AG10803 (cell line): Measurements from ENCODE around the gene BDKRB2.

ENCODE experiments used
- DNase-seq: peaks from one replicate; pipeline ENCODE4 v3.0.0; 2010; ENCODE audit warnings: low read depth
- H3K4me3 ChIP-seq: 2 replicates; pipeline ENCODE4 v1.5.1; 2011; ENCODE audit warnings: mild to moderate bottlenecking, low read length, control low read depth
- TF ChIP-seq, protein P1 (sequence below): conservative IDR thresholded peaks from 2 replicates; pipeline ENCODE4 v1.5.1; 2011; ENCODE audit warnings: mild to moderate bottlenecking, low read length, control low read depth, inconsistent platforms

Gene BDKRB2

DNA sequence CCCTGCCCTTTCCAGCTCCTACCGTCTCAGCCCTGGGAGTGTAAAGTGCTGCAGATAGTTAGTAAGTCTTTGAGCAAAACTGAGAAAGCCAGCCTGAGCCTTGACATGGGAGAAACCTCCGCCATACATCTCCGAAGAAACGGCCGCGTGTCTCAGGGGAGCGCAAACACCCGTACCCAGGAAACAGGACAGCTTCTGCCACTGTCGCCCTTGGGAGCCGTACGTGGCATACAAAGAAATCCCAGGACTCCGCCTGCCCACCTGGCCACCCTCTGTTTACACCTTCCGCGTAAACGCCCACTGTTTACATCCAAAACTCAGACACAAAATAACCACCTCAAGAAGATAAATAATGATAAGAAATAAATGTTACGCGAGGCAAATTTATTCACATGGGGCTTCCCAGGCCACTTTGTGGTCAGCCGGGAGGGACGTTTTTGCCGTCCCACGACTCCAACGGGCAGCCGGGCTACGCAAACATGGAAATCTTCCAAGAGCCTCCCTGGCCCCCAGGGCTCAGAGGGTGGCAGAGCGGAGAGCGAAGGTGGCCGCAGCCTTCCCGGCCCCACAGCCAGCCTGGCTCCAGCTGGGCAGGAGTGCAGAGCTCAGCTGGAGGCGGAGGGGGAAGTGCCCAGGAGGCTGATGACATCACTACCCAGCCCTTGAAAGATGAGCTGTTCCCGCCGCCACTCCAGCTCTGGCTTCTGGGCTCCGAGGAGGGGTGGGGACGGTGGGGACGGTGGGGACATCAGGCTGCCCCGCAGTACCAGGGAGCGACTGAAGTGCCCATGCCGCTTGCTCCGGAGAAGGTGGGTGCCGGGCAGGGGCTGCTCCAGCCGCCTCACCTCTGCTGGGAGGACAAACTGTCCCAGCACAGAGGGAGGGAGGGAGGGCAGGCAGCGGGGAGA is at the start of gene BDKRB2:
Gene BDKRB2, plus strand, starts transcription at position 689 of the 908 bp plus-strand sequence. CDS start 32,269 bp downstream, outside the sequence.
- DNase-seq: peak; percentile 78
- peak within 1 kb of the TSS; percentile 73 for H3K4me3 ChIP-seq
- TF ChIP-seq, protein P1, sequence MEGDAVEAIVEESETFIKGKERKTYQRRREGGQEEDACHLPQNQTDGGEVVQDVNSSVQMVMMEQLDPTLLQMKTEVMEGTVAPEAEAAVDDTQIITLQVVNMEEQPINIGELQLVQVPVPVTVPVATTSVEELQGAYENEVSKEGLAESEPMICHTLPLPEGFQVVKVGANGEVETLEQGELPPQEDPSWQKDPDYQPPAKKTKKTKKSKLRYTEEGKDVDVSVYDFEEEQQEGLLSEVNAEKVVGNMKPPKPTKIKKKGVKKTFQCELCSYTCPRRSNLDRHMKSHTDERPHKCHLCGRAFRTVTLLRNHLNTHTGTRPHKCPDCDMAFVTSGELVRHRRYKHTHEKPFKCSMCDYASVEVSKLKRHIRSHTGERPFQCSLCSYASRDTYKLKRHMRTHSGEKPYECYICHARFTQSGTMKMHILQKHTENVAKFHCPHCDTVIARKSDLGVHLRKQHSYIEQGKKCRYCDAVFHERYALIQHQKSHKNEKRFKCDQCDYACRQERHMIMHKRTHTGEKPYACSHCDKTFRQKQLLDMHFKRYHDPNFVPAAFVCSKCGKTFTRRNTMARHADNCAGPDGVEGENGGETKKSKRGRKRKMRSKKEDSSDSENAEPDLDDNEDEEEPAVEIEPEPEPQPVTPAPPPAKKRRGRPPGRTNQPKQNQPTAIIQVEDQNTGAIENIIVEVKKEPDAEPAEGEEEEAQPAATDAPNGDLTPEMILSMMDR: no peak

DNA sequence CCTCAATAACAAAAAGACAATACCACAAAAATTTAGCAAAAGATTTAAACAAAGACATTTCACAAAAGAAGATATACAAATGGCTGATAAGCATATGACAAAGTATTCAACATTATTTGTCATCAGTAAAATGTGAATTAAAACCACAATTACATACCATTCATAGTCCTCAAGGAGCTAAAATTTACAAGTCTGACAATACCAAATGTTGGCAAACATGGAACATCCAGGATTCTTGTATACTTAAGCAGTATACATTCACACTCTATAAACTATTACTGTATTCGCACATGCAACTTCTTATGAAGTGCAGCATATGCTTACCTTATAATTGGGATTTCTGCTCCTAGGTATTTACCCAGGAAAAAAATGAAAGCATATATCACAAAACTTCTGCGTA is 49.7 kb upstream of the BDKRB2 start:
- no peak overlapping the region for H3K4me3 ChIP-seq
- TF ChIP-seq, protein P1: no peak

DNA sequence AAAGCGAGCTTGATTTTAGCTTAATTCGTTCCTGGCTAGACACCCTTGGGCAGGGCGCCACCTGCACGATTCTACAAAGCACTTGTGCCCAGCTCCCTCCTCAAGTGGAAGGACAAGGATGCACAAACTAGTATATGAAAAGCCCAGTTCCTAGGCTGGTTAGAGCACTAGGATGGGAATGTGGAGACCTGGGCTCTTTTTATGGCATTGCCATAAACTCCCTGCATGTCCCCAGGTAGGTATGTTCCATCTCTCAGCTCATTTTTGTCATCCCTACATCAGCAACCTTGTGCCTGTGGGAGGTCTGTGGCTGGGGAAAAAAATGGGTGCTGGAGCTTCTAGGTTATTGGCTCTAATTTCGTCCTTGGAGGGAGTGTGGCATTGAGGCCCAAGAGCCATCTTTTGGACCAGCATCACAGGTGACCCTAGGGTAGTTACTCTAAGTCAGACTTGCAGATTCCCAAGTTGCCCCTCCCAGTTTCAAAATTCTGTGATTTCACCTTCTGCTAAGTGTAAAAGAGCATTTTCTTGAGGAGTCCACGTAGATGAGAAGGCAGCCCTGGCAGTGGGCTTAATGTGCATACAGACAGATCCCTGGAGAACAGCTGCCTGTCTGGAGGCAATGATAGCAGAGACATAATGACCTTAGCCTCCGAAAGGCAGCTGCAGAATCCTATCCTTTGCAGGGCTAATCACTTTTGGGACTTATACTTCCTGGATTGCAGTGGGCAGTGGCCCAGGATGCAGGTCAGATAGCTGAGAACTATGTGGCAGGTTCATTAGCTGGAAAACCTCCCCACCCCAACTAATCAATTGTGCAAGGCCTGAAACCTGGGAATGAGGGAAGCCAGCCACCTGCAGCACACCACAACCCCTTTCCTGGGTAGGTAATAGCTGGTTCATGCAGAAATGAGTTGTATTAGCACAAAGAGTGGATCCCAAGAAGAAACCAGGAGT is 47.6 kb upstream of the BDKRB2 start:
- no peak for DNase-seq
- H3K4me3 ChIP-seq: no peak overlapping the region
- TF ChIP-seq, protein P1: no peak

More for the DNA sequence above, 49.7 kb upstream of the BDKRB2 start:
- no peak for DNase-seq

DNA sequence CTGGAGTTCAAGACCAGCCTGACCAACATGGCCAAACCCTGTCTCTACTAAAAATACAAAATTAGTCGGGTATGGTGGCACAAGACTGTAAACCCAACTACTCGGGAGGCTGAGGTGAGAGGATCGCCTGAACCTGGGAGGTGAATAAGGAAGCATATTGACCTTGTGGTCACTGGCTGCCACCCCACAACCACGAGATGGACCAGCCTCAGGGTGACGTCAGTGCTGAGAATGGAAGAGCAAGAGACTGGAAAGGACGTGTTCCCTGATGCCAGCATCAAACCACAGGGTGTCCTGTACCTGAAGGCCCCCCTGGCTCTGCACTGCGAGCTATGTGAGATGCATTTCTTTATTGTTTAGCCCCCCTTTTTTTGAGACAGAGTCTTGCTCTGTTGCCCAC is 45.9 kb upstream of the BDKRB2 start:
- no peak for DNase-seq

DNA sequence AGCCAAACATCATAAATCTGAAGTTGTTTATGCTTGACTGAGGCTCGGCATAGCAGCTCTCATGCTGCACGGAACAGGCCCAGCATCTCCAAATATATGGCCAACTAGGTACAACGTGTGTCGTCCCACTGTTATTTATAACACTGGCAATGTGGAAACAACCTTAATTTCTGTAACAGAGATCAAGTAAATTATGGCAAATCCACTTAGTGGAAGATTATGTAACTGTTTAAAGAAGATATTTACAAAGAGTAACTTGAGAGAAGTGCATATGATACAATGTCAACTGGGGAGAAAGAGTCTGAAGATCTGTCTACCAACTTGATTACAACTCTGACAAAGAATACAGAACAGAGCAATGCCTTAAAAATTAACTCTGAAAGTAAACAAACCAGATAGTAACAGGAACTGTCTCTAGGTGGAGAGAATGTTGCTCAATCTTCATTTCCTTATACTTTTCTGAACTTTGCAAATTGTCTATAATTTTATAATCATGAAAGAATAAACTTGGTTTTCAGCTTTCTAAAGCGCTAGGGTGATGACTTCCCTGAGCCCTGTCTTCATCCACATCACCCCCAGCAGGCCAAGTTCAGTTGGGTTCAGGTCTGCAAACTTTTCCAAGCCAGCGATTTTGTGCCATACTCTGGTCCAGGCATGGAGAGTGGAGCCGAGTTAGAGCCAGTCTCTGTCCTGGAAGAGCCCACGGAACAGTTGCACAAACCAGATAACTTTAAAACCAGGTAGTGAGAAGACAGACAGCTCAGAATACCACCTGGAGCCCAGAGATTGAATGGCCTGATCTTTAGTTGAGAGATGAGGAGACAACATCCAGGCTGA is 44.3 kb upstream of the BDKRB2 start:
- no peak overlapping the region for H3K4me3 ChIP-seq
- TF ChIP-seq, protein P1: no peak
- no peak for DNase-seq

More for the DNA sequence above, 45.9 kb upstream of the BDKRB2 start:
- no peak overlapping the region for H3K4me3 ChIP-seq
- TF ChIP-seq, protein P1: no peak

DNA sequence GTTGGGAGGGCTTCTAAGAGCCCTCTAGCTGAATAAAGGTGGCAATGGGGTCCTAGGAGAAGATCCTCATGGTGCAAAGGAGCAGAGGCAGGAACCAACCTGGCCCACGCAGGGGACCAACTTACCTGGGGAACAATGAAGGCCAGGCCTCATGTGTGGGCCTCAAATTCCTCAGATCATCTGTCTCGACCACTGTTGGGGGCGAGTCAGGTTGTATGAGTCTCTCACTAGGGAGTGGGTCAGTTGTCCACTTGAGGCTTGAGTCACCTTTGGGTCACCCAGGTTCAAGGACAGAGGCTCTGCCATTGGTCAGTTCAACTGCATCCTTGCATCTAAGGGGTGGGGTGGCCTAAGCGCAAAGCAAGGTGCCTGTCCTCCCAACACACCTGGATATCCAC is 43.7 kb upstream of the BDKRB2 start:
- DNase-seq: no peak
- TF ChIP-seq, protein P1: no peak
- H3K4me3 ChIP-seq: no peak overlapping the region
